Activated CD8-positive, alpha-beta memory T cell treated with anti-CD3 and anti-CD28 coated beads, Interleukin-2, amount 50 U/mL, for 24 hours (primary cell): Measurements from ENCODE around the gene PRF1.

Experiments used
- DNase-seq: peaks from one replicate; pipeline ENCODE4 v3.0.0-alpha.2; 2020; ENCODE audit errors: extremely low read depth

PRF1 gene

DNA sequence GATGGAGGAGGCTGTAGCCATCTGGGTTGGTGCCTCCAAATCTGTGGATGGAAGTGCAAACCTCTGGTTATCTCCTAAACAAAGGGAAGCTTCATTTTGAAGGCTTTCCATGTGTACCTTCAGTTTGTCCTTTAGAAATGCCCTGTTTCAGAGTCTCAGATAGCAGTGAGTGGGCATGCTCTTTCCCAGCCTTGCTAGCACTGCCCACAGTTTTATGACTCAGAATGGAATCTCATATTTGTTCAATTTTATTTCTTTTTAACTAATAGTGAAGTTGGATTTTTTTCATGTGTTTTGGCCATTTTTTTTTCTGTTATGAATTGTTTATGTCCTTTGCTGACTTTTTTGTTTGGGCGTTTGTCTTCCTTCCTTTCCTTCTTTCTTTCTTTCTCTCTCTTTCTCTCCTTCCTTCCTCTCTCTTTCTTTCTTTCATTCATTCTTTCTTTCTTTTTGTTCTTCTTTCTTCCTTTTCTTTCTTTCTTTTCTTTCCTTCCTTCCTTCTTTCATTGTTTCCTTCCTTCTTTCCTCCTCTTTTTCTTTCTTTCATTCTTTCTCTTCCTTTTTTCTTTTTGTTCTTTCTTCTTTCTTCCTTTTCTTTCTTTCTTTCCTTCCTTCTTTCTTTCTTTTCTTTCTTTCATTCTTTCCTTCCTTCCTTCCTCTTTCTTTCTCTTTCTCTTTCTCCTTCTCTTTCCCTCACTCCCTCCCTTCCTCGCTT is 25.6 kb downstream of the PRF1 start:
- DNase-seq = no peak

DNA sequence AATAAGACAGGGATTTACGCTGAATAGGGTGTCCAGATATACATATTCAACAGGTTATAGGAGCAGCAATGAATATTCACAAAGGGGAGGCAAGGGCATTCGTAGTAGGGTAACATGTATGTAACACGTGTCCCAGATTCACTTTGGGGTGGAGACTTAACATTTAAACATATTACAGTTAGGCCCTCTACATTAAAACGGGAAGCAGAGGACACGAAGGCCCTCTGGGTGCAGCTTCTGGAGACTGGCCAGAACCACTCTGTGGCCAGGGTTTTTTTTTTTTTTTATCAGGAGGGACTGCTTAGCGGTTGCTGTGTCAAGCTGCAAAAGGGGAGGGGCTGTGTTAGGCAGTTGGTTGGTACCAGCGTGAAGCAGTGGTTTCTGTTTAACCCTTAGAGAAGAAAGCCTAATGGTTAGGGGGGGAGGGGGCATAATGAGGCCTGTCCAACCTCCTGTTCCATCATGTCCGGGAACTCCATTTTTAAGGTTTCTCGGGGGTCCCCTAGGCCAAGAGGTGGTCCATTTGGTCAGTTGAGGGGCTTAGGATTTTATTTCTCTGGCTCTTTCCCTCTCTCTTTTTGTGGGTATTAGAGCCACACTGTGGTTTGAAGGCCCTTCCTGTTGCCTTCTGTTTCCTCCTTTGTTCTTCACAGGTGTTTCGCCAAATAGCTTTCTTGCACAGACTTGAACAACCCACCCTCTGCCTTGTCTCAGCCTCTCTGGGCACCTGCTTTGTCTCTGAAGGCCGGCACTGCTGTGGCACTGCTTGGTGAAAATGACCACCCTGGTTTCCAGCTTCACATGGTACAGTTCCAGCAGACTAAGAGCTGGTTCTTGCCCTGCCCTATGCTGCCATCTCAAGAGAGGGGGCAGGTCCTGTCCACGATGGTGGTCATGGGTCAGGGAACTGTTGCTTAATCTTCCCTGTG is 26.4 kb downstream of the PRF1 start:
- no peak for DNase-seq

DNA sequence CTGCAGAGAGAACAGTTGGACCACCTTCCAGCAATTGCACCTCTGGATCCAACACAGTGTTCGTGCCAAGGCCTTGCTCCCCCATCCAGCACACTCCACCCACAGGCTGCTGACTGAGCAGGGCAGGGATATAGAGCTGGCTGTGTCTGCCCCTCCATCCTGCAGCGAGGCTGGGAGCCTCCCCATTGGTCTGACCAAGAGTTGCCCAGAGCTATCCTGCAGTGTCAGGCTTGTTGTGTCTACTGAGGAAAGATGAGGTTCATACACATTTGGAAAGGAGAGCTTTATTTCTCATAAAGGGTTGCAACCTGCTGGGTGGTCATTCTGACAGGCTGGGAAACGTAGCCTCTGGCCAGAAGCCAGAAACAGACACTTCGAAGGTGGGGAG is 27.1 kb downstream of the PRF1 start:
- no peak for DNase-seq

DNA sequence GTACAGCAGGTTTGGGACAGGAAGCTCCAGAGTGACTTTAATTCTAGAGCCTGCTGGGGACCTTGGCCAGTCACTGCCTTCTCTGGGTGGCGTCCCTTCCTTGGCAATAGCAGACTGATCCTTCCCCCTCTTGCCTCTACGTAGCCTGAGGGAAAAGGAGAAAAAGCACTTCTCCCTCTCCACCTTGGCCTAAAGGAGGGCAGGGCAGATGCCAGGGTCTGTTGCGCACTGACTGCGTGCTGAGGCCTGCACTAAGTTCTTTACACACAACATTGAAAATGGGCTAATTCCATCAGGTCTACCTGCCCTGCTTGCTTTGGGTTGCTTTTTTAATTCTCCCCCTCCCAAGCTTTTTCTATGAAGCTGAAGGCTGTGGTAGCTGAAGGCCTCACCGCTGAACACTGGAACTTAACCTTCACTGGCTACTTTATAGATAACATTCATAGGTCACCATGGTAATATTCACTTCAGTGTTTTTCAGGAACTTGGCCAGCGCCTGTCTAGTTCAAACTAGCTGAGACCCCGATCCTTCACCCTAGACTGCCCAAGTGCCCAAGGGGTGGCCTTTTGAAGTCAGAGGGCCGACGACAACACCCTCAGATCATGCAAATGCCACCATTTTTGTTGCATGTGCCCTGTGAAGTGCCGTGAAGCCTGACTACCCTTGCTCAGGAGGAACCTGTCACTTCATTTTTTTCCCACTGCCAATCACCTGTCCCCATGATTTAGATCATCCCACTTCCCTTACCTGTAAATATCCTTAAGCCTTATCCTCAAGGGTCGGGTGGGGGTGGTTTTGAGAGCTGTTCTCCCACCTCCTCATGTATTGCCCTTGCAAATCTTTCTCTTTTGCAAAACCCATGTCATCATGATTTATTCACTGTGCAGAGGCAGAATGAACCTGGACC is 28.7 kb downstream of the PRF1 start:
- no peak for DNase-seq

DNA sequence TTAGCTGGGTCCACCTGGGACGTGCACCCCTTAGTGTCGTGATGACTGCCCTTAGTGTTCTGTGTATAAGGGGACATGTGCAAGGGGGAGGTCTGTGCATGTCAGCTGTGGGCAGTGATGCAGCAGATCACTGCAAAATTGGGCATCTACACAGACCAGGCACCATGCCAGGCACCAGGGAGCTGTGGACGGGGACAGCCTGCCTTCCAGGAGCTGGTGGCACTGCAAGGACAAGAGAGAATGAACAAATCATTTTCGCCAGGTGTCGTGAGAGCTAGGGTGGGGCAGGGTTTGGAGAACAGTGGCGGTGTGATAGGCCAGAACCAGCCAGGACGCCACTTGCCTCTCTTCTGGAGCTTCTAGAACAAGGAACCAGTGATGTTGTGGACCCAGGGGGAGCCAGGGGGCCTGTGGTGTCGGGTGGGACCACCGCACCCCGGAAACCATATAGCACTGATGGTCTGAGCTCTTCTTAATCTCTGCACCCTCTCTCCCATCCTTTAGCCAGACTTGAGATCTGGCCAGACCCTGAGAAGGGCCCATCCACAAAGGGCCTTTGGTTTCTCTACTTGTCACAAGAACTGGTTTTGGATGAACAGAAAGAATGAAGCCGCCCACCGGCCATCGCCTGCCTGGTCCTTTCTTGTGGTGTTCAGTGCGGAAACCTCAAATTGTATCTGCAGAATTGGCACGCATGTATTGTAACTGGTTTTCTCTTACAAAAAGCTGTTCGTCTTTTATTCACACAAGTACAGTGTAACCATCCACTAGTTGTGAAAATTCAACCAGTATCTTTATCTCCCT is 30.7 kb downstream of the PRF1 start:
- DNase-seq = no peak

DNA sequence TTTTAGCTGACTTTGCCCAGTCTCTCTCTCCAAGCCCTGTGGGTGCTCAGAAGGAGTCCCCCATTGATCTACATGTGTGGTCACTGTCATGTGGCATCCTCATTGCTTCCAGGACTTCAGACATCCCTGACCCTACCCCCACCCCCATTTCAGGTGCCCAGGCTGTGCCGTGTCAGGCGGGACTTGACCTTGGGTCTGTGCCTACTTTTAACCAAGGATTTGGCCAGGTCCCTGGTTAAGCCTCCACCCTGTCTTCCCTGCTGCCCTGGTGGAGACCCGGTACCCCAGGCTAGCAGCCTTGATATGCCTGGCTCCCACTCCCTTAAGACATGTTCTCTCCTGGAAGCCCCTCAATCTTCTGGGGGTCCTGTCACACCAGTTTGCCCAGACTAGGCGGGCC is 31.3 kb downstream of the PRF1 start:
- no peak for DNase-seq

DNA sequence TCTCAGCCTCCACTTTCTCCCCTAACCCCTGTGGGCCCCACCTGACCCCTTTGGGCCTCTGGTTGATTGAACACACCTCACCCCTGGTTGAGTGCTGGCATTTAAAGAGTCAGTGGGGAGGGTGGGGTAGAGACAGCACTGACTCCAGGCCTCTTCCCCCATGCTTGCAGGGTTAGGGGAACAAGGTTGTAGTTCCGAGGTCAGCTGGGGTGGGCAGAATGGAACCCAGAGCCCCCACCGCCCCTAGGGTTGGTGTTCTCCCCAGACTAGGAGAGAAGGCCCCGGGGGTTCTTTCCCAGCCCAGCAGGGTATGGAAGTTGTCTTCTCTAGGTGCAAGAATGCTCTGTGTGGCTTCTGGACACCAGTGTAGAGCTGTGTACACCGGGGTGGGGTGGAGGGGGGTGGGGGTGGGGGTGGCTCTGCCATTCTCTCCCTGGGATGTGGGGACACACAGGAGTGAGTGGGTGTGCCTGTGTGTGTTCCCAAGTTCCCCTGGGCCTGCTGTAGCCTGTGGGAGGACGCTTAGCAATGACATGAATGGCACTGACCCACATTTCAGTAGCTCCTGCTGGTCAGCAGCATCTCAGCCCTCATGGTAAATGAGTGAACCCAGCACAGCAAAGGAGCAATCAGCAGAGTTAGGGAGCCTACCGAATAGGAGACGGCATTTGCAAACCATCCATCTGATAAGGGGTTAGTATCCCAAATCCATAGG is 33.6 kb downstream of the PRF1 start:
- DNase-seq = no peak

DNA sequence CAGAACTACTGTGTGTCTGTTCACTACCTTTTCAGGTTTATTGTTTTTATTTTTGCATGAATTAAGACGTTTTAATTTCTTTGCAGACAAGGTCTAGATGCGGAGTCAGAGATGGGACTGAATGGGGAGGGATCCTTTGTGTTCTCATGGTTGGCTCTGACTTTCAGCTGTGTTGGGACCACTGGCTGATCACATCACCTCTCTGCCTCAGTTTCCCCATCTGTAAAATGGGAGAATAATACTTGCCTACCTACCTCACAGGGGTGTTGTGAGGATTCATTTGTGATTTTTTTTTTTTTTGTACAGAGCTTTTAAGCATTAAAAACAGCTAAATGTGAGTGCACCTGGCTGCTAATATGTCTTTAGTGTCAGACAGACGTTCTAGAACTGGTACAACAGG is 34.4 kb downstream of the PRF1 start:
- no peak for DNase-seq

DNA sequence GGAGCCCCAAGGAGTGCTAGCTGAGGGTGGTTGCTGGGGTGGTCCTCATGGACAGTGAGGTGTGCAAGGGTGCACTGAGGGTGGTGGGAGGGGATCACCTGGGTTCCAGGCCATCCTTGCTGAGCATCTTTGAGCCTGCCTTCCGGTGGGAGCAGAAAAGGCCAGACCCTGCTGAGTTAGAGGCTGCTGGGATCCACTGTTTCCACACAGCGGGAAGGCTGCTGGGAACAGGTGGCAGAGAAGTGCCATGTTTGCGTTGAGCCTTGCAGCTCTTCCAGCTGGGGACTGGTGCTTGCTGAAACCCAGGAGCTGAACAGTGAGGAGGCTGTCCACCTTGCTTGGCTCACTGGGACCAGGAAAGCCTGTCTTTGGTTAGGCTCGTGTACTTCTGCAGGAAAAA is 34.9 kb downstream of the PRF1 start:
- DNase-seq = no peak

DNA sequence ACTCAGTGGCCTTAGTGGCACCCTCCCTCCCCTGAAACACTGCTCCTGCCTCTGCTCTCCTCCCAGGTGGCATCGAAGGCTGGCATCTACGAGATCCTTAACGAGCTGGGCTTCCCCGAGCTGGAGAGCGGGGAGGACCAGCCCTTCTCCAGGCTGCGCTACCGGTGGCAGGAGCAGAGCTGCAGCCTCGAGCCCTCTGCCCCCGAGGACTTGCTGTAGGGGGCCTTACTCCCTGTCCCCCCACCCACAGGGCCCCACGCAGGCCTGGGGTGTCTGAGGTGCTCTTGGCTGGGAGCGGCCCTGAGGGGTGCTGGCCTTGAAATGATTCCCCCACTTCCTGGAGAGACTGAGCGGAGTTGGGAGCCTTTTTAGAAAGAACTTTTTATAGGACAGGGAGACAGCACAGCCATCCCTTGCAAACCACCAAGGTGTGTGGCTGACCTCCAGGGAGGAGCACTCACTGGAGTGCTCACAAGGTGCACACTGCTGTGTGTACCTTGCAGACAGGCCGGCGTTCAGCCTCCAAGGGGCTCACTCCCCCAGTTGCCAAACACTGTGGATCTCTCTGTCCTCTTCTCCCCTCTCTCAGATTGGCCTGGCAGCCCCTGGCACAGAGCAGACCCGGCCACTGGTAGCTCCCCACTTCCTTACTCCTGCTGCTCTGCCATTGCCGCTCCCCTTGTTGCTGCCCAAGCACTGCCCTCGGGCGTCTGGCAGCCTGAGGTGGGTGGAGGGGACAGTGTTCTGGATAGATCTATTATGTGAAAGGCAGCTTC is 35.8 kb downstream of the PRF1 start:
- DNase-seq = no peak

DNA sequence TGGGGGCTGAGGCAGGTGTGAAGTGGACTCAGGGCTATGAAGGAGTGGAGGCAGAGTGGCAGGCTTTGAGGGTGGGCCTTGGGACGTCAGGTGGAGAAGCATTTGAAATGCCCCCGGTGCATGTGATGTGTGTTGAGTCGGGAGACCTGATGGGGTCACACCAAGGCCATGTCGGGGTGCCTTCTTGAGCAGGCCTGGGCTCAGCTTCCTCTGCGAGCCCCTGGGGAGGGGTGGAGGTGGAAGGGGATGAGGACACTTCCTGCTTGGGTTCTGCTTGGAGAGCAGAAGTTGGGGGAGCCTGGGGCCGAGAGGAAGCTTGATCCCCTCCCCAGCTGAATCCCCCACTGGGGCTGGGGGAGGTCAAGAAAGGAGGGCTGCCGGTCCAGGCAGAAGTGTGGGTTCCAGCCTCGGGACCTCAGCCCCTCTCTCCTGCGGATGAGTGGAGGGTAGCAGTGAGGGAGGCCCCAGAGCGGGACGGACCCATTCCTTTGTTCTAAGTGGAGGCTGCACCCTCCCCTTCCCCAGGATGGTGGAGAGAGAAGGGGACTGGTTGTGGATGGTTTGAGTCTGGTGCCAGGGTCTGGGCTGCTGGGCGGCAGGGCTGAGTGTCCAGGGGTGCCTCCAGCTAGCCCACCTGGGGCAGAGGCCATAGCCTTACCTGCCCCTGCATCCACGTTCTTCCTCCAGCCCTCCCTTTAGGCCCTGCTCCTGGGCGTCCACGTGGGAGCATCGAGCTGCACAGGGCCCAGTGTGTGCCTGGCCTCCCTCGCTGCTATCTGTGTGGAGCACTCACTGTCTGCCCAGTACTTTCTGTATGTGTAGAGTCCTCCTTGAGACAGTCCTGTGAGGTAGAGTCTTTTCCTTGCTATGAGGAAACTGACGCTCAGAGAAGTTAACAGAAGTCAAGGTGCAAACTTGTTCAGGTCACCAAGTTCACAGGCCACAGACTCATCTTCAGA is 36.7 kb downstream of the PRF1 start:
- DNase-seq = no peak

DNA sequence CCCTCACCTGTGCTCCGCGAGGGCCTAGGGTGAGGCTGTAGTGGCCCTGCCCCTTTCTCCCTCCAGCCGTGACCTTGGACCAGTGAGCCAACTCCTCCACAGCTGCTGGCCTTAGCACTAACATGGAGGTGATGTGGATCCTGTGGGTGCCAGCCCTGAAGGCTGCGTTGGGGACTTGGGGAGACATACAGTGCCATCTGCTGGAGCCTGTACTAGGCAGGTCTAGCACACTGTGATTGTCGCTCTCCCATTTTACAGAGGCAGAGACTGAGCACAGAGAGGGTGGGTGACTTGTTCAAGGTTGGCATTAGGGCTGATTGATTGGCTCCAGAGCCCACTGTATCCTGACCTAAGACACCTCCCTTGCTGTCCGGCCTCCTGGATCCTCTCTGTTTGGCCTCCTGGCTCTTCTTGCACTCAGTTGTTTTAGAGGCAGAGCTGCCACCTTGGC is 37.6 kb downstream of the PRF1 start:
- DNase-seq = no peak

DNA sequence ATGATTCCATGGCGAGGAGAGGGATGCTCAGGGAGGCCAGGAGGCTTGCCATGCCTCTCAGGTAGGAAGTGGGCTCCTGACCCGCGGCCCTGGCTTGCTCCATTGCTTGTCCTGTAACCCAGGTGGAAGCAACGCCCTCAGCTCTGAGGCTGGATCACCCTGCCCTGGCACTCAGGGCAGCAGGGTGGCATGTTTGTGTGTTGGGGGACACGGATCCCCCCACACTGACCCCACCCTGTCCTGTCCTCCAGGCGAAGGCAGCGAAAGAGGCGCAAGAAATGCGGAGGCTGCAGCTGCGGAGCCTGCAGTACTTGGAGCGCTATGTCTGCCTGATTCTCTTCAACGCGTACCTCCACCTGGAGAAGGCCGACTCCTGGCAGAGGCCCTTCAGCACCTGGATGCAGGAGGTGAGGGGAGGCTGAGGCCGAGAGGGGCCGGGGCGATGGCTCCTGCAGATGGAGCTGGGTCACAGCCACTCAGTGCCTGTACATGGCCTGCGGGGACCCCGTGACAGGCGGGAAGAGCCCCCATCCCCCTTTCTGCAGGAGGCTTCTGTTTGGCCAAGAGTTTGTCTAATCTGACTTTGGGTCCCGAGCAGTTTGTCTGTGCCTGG is 38.3 kb downstream of the PRF1 start:
- no peak for DNase-seq

DNA sequence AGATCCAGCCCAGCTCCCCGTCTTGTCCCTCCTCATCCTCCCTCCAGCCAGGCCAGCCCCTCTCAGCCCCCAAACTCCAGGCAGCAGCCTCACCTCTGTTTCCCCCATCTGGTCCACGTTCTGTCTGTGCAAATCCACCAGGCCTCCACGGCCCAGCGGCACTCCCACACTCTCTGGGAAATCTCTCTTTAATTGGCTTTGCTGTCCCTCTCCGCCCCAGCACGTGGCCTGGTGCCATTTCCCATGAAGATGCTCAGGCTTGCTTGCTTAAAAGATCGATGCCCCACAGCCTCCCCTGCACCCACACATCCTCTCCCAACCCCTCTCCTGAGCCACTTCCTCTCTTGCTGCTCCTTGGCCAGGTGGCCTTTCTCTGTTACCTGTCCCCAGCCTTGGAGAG is 39.3 kb downstream of the PRF1 start:
- no peak for DNase-seq

DNA sequence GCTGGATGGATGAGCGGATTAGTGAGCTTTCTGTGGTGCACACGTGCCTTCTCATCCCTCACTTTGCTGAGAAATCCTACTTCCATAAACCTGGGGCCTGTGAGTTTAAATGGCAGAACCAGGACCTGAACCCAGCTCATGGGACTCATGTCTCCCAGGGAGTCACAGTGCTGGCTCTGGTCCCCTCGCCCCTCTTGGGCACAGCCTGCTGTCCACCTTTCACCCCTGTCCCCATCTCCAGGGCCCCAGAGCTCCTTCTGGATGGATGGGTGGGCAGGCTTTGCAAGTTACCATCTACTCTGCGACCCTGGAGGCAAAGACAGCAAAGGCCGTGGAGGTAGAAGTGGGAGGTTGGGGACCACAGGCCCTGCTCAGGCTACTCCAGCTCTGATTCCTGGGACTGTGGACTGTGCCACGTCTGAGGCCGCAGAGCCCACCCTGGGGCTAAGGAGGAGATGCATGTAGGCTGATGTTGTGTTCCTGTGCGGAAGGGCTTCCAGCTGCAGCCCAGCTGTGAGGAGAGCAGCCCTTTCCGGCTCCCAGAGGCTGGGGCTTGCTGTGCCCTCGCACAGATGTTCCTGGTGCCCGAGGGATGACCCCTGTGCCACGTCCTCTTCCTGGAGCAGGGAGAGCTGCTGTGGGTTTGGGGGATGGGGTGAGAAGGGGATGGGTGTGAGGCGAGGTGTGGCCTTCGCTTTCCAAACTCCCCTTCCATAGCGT is 40.3 kb downstream of the PRF1 start:
- no peak for DNase-seq

DNA sequence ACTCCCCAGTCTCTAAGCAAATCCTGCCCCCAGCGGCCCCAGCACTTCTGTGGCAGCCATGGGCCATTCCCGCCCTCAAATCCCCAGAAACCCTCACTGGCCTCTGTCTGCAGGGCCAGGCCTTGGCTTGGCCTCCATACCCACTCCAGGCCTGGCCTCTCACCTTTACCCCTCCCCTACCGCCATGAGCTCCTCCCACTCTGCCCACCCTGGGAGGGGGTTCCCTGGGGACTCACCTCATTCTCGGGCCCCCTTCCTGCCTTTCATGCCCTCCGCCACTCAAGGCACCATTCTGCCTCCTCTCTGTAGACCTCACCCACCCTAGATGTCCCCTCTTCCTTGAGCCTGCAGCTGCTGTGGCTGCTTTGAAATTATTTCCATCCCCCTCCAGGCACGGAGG is 41.0 kb downstream of the PRF1 start:
- DNase-seq = no peak

DNA sequence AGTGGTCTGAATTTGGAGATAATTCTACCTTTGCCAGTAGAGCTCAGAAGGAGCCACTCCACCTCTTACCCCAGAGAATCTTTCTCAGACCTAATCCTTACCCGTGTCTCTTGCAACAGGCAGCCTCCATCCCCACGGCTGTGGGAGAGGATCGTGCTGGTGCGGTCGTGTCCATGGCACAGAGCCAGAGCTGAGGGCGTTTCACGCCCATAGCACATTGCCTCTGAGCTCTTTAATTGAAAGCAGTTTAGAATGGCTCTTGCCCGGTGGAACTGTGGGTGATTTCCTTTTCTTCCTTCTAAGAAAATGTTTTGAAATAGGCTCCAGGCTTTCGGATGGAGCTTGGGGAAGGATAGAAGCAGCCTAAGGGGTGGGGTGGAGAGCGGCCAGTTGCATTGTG is 41.5 kb downstream of the PRF1 start:
- no peak for DNase-seq

DNA sequence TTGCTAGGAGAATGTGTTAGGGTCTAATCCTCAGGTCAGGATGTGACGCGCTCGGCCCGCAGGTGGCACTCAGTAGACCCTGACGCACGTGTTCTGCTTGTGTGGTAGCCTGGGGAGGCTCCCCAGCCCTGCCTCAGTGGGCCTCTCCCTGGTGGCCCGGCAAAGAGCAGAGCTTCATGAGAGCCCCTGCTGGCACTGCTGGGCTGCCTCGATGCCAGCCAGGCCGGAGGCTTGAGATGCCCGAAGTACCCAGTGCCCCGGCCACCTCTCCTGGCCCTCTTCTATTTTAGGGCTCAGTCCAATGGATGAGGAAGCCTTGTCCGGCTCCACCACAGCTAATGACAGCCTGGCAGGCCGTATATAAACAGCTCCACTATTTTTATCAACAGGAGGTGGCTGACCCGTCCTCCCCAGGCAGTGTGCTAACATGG is 42.0 kb downstream of the PRF1 start:
- DNase-seq = no peak
